GM13976 (cell line): ENCODE measurements around the gene TMTC2.
"Not testable (repeated sequence)": the region's sequence is repeated elsewhere in the genome, so short reads cannot be mapped to it uniquely, and the experiment has no call there.

ENCODE experiments used
- DNase-seq: peaks from one replicate; pipeline ENCODE4 v3.0.0; 2012; ENCODE audit warnings: low spot score
- CTCF ChIP-seq: IDR thresholded peaks from 2 replicates; pipeline ENCODE4 v1.5.1; 2012; ENCODE audit warnings: borderline replicate concordance, mild to moderate bottlenecking; ENCODE audit not compliant: insufficient read depth; ENCODE audit errors: extremely low read depth, missing control alignments, control extremely low read depth
- in situ Hi-C: fragments of 300-500 bp; cut with MboI; formaldehyde crosslinking; loops from one replicate; pipeline ENCODE4 v1.12.0; 2022; ENCODE audit warnings: low sequenced_read_pairs, mixed read lengths, inconsistent platforms; ENCODE audit not compliant: unreplicated experiment

The TMTC2 gene

GRCh38 chr12:83114966-83115365, 428.3 kb downstream of the TMTC2 start:
- TF ChIP-seq CTCF = no peak
- in situ Hi-C loops = no loop called here
- DNase-seq = no peak

- DNase-seq, in situ Hi-C loops: not testable (repeated sequence)
Measured at GRCh38 chr12:83117926-83118325, 431.2 kb downstream of the TMTC2 start.

- DNase-seq = no peak
- no peak for TF ChIP-seq CTCF
- in situ Hi-C loops = no loop called here
Measured at GRCh38 chr12:83121897-83122622, 435.4 kb downstream of the TMTC2 start.

- DNase-seq = no peak
- in situ Hi-C loops = no loop called here
- TF ChIP-seq CTCF = no peak
Measured at GRCh38 chr12:83122623-83122934, 435.9 kb downstream of the TMTC2 start.

GRCh38 chr12:83123039-83123438, 436.3 kb downstream of the TMTC2 start:
- no peak for TF ChIP-seq CTCF
- no peak for DNase-seq
- in situ Hi-C loops = no loop called here

GRCh38 chr12:83128540-83128939, 441.8 kb downstream of the TMTC2 start:
- in situ Hi-C loops = no loop called here
- no peak for TF ChIP-seq CTCF
- no peak for DNase-seq

- TF ChIP-seq CTCF = no peak
- no peak for DNase-seq
- in situ Hi-C loops = no loop called here
Measured at GRCh38 chr12:83130178-83130577, 443.5 kb downstream of the TMTC2 start.
